ENCODE results near the gene RAB40C.

The RAB40C gene

GRCh38 chr16:671353-672131, 81.7 kb downstream of the RAB40C start:
- DNase-seq = no peak

DNA sequence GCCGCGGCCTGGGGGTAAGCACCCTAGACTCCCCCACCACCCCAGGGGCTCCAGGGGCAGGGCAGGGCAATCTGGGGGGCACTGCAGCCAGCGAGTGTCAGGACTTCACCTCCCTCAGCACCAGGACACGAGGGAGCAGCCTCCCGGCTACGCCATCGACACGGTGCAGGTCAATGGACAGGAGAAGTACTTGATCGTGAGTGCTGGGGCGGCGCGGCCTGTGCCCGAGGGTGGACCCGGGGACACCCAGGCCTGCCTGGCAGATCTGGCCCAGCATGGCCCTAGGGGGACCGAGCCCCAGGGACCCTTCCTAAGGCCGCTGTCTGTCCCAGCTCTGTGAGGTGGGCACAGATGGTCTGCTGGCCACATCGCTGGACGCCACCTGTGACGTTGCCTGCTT, 82.5 kb downstream of the RAB40C start:
- no peak for DNase-seq

GRCh38 chr16:672851-673250, 83.0 kb downstream of the RAB40C start:
- DNase-seq = no peak

DNA sequence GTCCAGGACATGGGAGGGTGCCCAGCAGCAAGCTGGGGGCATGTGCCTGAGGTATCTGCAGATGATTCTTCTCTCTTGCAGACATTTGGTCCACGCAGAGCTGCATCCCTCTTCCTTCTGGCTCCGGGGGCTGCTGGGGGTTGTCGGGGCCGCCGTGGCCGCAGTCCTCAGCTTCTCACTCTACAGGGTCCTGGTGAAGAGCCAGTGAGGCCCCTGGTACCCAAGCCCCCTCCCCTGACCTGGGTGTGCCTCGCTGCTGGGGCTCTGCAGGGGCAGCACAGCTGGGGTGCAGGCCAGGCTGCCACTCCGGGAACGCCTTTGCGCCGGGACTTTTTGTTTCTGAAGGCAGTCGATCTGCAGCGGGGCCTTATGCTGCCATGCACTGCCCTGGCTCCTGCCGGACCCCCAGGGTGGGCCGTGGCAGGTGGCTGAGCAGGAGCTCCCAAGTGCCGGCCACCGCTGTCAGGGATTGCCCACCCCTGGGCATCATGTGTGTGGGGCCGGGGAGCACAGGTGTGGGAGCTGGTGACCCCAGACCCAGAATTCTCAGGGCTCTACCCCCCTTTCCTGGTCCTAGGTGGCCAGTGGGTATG, 83.6 kb downstream of the RAB40C start:
- DNase-seq = no peak

DNA sequence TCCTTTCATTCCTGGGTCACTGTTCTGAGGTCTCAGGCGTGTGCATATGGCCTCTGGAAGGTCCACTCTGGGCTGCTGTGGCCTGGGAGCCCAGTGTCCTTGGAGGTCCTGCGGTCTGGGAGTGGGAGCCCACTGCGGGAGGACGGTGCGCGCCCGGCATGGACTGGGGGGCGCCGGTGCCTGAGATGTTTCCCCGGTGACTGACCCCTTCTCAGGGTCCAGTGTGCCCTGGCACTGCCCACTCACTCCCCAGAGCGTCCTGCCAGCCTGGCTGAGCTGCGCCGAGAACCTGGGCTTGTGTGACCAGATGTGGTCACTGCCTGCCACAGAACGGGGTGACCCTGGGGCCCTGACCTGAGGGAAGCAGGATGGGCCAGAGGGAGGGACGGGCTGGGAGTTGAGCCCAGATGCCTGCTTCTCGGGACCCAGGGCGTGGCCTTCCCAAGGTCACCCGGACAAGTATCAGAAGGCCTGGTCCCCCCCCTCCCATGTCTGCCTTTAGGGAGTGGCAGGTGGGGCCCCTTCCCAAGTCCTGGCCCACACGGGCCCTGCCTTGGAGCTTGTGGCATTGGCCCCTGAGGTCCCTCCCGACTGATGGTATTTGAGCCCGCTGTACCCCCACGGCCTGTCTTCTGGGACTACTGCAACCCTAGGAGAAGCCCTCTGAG, 84.5 kb downstream of the RAB40C start:
- DNase-seq = no peak

DNA sequence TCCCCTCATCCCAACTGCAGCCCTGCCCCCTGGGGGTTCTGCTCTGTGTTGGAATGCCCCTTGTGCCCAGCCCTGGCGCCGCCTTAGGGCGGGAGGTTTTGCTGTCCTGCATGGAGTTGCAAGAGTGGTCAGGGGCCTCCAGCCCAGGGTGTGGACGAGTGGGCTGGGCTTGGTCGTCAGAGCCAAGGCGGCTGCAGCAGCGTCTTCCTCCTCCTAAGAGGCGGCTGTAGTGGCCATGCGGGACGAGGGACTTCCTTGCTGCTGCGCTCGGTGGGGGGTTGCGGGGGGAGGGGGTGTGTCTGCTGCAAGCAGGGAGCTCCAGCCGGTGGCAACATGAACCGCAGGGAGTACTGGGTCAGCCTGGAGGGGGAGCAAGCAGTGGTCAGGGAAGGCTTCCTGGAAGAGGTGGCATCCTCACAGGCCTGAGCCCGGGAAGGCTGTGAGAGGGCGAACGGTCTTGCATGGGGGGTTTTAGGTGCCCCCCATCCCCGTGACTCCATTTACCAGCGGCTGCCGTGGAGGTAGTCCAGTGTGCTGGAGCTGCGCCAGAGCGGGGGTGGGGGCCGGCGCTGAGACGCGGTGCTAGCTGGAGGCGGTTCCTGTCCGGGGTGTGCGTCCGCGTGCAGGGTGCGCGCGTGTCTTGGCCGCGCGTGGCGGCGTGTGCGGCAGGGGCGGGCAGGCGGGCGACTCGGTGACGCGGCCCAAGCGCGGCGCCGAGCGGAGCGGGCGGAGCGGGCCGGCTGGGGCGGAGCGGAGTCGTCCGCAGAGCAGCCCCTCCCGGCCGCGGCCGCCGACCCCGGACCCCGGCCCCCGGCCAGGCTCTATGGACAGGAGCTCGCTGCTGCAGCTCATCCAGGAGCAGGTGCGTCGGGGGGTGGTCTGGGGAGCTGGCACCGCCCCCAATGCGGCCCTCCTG, 85.4 kb downstream of the RAB40C start, which contains the start of gene RHBDL1:
RHBDL1 (plus strand) TSS at position 704 of the 916 bp plus-strand sequence; CDS start at position 824, 120 bp downstream.
- peak in 1 of 5 experiments; percentile 26 for DNase-seq

- DNase-seq = no peak
These were observed 86.2 kb downstream of the RAB40C start for GRCh38 chr16:675884-676564.

- DNase-seq = no peak
These were observed 86.7 kb downstream of the RAB40C start for GRCh38 chr16:676565-676902.

GRCh38 chr16:676913-677312, 87.0 kb downstream of the RAB40C start:
- DNase-seq = peak in 2 of 5 experiments; percentile 27 to 39

GRCh38 chr16:677316-678190, 87.7 kb downstream of the RAB40C start:
- DNase-seq = no peak

GRCh38 chr16:678209-678857, 88.5 kb downstream of the RAB40C start:
- DNase-seq = no peak

Data from T-helper 2 cell (primary cell).